ENCODE data around the gene CD27.
"Not testable (repeated sequence)": the region's sequence is repeated elsewhere in the genome, so short reads cannot be mapped to it uniquely, and the experiment has no call there.

CD27 gene

DNA sequence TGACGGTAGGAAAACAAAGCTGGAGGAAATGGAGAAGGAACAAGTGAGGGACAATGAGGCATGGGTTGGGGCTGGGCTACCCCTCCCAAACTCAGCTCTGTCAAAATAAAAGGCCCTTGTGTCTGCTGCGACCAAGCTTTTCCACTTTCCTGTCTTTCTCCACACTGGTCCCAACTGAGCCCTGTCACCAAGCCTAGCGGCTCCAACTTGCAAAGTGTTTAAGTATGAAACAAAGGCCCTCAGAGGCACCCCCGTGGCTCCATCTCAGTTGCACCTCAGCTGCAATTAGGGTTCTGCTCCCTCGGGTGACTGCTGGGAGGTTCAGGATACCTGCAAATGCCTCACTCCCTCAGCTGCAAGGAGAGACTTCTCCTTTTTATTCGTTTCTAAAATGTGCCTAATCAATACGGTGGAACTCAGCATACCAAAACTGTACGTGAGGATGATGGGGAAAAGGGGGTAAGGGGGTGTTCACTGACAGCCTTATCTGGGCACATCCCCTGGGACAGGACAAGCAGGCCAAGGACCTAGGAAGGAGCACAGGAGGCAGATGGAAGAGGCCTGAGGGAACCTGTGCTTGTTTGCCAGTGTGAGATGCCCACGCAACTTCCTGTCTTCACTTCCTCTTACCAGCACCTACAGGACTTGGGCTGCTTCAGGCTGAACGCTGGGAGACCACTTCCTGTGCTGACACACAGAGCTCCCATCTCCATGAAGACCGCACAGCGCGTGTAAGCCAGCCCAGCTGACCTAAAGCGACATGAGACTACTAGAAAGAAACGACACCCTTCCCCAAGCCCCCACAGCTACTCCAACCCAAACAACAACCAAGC is 16.9 kb downstream of the CD27 start:
- DNase-seq = peak; percentile 89

DNA sequence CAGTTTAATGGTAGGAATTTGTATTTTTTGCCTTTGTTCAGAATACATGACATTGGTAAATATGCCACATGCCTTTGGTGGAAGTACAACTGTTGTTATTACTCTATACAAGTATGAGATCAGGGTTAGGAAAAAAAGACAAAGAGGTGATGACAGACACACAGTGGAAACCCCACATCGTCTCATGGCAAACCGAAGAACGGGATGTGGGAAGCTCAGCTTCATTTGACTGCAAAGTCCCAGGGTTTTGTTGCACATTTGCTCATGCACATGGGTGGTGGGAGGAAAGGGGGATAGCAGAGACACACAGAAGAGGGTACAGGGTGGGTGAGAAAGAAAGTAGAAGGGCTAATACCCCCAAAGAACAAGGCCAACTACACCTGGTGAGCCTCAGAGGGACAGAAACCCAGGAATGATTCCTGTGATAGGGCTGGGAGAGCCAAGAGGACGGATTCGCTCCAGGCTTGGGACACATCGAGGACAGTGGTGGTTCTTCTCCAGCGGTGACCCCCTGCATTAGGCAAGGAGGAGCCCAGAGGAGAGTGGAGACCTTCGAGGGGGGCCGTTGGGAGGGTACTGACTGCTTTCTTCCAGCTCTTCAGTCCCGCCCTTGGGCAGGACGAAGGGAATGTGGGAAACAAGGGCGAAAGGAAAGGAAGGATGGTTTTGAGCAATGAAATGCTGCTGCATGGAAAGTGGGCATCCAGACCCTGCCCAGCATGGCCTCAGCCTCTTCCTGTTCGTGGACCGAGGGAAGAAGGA is 17.7 kb downstream of the CD27 start:
- no peak for DNase-seq

DNA sequence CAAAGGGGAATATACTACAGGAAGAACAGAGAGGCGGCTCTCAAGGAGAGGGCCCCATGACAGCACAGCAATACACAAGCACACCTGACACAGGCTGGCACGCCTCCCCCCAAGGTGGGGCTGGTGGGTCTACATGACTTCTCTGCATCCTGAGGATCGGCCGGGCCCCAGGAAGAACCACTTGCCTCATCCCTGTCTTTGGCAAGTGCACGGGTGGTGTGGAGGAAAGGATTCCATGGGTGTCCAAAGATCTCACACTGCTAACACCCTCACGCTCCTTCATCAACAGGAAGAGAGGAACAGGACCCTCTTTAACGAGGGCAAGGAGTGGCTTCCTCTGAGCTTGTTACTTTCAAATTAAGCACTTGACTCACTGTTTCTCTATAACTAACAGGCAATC is 18.5 kb downstream of the CD27 start:
- DNase-seq = peak; percentile 43

DNA sequence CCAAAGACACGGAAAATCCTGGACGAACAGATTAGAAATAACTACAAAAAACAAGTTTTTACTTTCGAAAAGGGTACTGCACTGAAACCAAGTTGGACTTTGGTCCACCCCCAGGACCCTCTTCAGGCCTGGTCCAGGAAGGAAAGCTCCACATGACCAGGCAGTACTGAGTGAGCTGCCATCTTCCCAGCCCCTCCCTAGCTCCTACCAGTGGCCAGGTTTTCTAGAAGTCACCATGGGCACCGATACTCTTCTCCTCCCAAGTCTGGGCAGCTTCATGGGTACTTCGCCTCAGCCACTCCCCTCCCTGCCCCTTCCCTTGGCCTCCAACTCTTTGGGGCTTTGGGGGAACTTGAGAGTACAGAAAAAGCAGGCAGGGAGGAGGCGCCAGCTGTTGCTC is 19.1 kb downstream of the CD27 start:
- no peak for DNase-seq

DNA sequence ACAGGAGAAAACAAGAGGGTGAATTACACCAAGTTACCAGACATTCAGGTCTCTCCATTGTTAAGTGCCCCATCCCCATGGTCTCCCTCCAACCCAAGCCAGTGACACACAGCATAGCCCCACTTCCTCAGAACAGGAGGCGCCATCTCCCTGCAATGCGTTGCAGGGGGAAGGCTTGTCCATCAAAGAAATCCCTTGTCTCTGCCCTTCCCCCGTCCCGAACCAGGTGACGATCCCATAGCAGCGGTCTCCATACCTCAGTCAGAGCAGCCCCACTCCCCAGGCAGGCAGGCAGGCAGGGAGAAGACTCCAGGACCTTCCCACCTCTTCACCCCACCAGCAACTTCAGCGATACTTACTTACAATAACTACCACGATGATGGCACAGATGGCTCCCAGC is 19.8 kb downstream of the CD27 start:
- DNase-seq = no peak

DNA sequence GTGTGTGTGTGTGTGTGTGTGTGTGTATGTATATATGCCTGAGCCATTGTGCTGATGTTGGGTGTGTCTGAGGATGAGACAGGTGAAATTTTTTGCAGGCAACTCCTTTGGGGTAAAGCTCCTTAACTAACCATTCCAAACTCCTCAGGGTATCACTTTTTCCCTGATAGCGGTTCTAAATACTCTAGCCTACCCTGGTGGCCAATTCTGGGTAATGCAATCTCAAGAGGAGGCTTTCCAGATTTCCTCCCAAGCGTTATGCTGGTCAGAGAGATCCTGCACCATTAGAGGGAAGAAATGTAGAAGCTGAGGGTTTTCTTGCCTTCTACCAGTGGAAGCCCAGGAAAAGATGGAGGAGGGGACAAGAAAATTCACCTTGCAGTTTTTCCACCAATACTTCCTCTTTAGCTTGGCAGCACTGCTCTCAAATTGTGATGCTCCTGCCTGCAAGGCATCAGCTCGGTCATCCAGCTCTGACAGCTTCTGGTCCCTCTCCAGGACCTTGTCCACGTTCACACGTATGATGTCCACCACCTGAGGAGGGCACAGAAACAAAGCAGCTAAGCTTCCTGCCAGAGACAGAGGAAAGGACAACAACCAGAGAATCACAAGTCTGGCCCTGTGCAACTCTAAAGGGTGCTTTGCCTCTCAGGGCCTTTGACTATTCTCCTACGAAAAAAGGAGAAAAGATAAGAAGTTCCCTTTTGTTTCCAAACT is 20.9 kb downstream of the CD27 start:
- peak; percentile 73 for DNase-seq

DNA sequence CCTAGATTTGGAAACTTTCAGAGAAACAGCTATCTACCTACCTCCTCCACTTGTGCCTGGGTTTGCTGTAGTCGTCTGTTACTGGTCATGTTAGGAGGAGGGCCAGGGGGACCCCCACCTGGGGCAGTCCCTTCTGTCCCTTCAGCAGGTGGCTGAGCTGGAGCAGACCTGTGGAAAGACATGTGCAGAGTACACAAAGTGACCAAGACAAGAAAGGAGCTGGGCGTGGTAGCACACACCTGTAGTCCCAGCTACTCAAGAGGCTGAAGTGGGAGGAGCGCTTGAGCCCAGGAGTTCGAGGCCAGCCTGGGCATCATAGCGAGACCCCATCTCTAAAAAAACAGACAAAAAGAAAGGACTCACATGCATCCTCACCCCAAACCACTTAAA is 21.4 kb downstream of the CD27 start:
- DNase-seq = no peak

DNA sequence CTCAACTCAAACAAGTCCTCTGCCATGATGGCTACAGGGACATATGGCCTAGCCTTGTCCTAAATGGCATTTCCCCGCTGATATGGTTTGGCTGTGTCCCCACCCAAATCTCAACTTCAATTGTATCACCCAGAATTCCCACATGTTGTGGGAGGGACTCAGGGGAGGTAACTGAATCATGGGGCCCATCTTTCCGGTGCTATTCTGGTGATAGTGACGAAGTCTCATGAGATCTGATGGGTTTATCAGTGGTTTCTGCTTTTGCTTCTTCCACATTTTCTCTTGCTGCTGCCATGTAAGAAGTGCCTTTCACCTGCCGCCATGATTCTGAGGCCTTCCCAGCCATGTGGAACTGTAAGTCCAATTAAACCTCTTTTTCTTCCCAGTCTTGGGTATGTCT is 22.0 kb downstream of the CD27 start:
- not testable (repeated sequence) for DNase-seq

DNA sequence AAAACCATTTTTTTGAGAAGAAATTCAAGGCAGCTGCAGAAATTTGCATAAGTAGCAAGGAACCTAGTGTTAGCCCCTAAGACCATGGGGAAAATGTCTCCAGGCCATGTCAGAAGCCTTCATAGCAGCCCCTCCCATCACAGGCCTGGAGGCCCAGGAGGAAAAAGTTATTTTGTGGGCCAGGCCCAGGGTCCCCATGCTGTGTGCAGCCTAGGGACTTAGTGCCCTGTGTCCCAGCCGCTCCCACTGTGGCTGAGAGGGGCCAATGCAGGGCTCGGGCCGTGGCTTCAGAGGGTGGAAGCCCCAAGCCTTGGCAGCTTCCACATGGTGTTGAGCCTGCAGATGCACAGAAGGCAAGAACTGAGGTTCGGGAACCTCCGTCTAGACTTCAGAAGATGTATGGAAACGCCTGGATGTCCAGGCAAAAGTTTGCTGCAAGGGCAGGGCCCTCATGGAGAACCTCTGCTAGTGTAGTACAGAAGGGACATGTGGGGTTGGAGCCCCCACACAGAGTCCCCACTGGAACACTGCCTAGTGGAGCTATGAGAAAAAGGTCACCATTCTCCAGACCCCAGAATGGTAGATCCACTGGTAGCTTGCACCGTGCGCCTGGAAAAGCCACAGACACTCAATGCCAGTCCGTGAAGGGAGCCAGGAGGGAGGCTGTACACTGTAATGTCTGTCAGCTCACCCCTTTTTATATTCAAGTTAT is 23.0 kb downstream of the CD27 start:
- not testable (repeated sequence) for DNase-seq

DNA sequence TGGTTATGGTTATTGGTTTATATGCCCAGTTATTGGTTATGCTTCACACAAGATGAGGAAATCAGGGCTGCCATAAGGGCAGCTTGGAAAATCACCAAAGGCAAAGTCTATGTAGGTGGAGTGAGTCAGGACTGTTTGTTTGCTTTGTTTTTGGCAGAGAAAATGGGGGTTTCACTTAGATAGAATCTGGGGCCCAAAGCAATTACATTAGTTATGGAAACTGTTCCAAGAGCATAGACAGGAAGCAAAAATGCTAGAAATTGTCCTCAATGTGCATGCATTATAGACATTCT is 23.5 kb downstream of the CD27 start:
- no peak for DNase-seq

DNA sequence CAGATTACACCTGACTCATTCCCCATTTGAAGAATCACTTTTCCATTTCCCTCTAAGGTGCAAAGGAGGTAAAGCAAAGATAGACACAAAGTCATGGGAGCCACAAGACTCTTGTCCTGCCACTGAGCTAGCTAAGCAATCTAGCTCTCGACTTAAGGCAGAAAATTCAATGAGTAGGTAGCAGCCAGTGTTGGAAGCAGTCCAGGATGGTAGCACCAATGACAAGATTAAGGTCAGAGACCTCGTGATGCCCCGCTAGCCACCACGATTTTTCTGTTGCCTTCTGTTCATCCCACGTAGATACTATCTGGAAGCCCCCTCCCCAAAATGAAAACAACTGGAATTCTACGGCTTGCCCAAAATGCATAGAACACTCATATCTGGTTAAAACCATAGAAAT is 24.3 kb downstream of the CD27 start:
- DNase-seq = no peak

DNA sequence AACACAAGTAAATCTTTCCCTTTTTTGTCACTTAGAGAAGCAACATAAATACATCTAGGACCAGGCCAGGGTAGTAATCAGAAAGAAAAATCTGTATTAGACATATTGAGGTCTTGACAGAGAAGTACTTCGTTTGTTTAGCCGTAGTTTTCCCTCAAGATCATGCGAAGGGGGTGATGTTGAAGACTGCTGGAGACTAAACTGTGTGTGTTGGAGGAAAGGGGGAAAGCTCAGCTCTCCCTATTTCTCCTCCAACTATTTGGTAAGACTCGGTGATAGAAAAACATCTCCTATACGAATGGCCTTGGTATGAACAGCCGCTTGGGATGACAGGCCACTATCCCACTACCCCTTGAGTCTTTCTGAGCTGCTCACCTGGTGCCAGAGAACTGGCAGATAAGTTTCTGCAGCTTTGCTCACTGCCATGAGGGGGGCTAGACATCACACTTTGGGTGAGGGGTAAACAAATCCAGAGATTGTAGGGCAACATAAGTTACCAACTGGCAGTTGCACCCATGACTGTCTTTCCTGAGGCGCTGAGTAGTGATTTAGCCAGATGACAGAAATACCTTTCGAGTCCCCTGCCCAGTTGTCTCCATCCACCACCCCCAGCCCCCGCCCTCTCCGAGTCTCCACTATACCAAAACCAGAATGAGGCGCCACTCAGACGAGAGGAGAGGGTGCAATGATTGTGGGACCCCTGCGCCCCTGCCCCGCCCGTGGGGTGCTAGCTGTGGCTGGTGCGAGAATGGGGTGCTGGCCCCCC is 25.0 kb downstream of the CD27 start:
- DNase-seq = no peak

DNA sequence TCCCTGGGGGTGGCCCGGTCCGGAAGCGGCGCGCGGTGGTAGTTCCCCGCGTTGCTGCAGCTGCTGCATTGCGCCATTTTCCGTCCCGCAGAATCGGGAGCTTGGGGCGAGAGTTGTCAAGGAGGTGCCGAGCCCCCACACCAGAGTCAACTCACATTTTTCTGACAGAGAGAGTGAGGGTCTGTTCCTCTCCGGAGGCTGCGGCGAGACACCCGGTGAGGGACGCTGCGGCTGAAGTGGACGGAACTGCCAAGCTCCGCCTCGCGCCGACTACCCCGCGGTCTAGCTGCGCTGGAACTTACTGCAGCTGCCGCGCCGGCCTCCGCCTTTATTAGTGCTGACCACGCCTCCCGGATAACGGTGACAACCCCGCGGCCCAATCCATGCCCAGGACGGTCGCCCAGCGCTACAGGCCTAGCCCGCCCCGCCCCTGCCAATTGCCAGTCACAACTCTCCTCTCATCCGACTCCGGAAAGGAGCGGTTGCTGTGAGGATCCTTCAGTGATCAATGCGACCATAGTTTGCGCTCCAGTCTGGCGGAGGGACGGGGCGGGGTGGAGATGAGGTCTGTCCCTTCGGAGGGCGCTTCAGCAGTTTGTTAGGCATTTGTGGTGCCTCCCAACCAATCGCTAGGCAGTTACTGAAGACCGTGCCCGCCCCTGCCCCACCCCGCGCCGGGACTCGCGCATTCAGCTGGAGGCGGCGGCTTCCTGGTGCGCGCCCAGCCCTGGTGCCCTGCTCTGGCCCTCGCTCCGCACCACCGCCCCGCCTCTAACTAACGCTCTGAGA is 25.8 kb downstream of the CD27 start, which contains the start of gene VAMP1:
VAMP1 (minus strand) TSS at position 303 of the 789 bp plus-strand sequence; CDS start at position 157, 146 bp downstream.
- peak; percentile 97 for DNase-seq

DNA sequence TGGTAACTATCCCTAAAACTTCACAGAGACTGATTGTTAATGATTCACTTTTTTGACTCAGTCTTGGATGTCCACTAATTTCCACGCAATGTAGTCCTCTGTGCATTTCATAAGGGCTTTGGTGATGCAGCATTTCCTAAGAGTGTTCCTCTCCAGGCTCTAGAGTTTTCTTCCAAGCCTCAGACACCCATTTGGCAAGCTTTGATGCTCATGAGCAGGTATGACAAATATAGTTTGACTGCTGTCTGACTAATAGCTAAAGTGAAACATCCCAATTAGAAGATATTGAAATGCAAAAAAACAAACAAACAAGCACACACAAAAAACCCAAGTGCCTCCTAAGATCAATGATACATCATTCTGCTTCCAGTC is 27.2 kb downstream of the CD27 start:
- DNase-seq = no peak

DNA sequence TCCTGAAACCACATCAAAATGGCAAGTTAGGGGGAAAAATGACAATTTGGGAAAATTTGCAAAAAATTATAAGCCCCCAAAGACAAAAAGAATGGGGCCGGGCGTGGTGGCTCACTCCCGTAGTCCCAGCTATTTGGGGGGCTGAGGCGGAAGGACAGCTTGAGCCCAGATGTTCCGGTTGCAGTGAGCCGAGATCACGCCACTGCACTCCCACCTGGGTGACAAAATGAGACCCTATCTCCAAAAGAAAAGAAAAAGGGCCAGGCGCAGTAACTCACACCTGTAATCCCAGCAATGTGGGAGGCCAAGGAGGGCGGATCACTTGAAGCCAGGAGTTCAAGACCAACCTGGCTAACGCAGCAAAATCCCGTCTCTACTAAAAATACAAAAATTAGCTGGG is 27.7 kb downstream of the CD27 start:
- no peak for DNase-seq

DNA sequence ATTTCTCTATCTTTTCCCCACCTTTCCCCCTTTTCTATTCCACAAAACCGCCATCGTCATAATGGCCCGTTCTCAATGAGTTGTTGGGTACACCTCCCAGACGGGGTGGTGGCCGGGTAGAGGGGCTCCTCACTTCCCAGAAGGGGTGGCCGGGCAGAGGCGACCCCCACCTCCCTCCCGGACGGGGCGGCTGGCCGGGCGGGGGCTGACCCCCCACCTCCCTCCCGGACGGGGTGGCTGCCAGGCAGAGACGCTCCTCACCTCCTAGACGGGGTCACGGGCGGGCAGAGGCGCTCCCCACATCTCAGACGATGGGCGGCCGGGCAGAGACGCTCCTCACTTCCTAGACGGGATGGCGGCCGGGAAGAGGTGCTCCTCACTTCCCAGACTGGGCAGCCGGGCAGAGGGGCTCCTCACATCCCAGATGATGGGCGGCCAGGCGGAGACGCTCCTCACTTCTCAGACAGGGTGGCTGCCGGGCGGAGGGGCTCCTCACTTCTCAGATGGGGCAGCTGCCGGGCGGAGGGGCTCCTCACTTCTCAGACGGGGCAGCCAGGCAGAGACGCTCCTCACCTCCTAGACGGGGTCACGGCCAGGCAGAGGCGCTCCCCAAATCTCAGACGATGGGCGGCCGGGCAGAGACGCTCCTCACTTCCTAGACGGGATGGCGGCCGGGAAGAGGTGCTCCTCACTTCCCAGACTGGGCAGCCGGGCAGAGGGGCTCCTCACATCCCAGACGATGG is 30.6 kb downstream of the CD27 start:
- DNase-seq = not testable (repeated sequence)

DNA sequence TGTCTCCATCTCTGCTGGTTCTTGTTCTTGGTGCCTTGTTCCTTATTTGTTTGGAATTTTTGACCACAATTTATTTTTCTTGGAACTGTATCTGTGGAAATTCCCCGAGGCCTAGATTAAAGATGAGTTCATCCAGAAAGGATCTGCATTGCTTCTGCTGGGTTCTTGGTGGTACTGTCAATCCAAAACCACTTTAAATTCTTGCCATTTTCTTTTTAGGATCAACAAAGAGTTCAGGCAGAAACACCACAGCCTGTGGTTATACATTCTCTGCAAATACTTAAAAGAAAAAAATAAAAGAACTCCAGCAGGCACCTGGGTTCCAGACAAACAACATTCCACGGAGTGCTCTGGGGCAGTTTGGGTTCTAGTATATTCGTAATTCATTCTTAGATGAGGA is 31.7 kb downstream of the CD27 start:
- DNase-seq = no peak

DNA sequence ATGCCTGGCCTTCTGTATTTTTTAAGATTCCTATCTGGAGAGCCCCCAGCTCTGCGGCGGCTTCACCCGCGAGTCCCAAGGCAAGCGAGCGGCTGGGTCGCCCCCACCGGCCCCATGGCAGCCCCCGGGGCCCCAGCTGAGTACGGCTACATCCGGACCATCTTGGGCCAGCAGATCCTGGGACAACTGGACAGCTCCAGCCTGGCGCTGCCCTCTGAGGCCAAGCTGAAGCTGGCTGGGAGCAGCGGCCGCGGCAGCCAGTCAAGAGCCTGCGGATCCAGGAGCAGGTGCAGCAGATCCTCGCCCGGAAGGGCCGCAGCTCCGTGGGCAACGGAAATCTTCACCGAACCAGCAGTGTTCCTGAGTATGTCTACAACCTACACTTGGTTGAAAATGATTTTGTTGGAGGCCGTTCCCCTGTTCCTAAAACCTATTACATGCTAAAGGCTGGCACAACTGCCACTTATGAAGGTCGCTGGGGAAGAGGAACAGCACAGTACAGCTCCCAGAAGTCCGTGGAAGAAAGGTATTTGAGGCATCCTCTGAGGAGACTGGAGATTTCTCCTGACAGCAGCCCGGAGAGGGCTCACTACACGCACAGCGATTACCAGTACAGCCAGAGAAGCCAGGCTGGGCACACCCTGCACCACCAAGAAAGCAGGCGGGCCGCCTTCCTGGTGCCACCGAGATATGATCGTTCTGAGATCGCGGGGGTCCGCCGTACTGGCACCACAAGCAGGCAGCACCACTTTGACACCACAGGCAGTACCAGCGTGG is 33.0 kb downstream of the CD27 start:
- not testable (repeated sequence) for DNase-seq

DNA sequence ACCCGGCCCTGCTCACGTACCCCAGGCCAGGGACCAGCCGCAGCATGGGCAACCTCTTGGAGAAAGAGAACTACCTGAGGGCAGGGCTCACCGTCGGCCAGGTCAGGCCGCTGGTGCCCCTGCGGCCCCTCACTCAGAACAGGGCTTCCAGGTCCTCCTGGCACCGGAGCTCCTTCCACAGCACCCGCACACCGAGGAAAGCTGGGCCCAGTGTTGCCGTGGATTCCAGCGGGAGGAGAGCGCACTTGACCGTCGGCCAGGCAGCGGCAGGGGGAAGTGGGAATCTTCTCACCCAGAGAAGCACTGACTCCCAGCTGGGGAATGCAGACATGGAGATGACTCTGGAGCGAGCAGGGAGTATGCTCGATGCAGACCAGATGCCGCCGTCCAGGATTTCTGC is 33.7 kb downstream of the CD27 start:
- no peak for DNase-seq

DNA sequence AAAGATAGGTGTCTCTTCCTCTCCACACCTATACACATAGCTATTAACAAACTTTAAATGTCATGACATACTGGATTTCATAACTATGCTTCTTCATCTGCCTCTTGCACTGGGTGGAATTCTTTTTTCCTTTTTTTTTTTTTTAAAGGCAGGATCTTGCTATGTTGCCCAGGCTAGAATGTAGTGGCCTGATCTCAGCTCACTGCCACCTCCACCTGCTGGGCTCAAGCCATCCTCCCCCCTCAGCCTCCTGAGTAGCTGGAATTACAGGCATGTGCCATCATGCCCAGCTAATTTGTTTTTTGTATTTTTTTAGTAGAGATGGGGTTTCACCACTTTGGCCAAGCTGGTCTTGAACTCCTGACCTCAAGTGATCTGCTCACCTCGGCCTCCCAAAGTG is 43.5 kb downstream of the CD27 start:
- DNase-seq = no peak

All from CD4-positive, alpha-beta T cell treated with Interleukin-17A for 1 hour (primary cell).